T47D (cell line): ENCODE data around the gene TOB2.

Source experiments
- DNase-seq, 2 experiments: peaks; one replicate each; pipeline versions ENCODE4 v3.0.0 to v3.0.0-alpha.2; 2011 to 2012; ENCODE audit warnings: low read depth in 1 of 2, low spot score in 1 of 2
- JUND ChIP-seq: IDR thresholded peaks from 2 replicates; pipeline ENCODE4 v1.6.1; 2012; ENCODE audit warnings: low read depth
- in situ Hi-C: cut with HindIII; loops from 2 replicates; pipeline ENCODE4 v1.10.0; 2016; ENCODE audit warnings: low sequenced_read_pairs, low pct_unique_long_range_greater_than_20kb

The TOB2 gene, protein sequence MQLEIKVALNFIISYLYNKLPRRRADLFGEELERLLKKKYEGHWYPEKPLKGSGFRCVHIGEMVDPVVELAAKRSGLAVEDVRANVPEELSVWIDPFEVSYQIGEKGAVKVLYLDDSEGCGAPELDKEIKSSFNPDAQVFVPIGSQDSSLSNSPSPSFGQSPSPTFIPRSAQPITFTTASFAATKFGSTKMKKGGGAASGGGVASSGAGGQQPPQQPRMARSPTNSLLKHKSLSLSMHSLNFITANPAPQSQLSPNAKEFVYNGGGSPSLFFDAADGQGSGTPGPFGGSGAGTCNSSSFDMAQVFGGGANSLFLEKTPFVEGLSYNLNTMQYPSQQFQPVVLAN

GRCh38 chr22:41446639-41447434 lies at the start of gene TOB2:
TSS of gene TOB2 (minus strand) at chr22:41446801. CDS start at chr22:41437345, 9,456 bp downstream.
- in situ Hi-C loops = no loop called here
- TF ChIP-seq JUND = no peak
- DNase-seq = peak in 1 of 2 experiments; percentile 96

DNA sequence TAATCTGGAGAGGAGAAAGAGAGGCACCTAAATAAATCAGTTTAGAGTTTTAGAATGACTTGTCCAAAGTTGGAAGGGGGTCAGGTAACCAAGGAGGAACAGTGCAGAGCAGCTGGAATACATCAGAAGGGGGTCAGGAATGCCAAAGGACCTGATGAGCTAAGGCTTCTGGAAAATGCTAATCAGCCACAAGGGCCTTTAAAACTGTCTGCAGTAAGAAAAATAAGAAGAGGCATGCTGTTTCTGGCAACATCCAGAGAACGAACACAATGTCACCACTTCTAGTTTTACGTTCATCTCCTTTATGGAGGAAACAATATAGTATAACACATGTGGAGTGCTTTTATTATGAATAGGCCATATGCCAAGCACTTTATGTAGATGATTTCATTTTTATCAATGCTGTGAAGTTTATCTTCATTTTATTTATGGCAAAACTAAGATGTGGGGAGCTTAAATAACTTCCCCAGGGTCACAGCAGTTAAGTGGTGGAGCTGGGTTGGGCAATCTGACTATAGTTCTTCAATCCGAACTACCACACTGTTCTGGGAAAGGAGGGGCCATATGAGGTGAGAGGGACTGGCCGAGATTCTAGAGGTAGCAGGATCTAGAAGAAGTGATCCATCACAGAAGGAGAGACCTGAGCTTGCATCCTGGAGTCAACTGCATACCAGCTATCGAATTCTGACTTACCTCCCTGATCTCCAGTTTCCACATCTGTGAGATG lies 44.9 kb upstream of the TOB2 start:
- no peak for DNase-seq
- in situ Hi-C loops = no loop called here
- TF ChIP-seq JUND = no peak

DNA sequence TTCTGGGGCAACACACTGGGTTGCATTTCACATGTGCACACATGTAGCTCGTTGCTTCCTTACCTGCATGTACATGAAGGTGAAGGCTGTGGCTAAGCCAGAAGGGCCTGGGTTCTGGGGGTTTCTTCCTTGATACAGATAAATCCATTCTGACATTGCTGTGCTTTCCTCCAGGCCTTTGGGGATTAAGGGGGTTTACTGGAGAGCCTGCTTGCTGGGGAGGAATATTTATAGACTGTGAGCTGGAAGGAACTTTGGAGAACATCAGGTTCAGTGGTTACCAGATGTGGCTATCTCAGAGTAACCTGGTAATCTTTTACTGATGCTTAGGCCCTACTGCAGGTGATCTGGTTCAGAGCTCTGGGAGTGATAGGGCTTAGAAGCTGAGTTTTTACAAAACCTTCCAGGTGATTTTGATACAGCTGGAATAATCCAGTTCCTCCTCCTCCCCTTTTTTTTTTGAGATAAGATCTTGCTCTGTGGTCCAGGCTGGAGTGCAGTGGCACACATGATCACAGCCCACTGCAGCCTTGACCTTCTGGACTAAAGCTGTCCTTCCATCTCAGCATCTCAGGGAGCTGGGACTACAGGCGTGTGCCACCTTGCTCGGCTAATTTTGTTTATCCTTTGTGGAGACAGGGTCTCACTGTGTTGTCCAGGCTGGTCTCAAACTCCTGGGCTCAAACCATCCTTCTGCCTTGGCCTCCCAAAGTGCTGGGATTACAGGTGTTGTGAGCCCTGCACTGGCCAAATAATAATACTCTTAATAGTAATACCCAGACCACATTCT lies 42.2 kb upstream of the TOB2 start:
- TF ChIP-seq JUND = no peak
- DNase-seq = no peak
- in situ Hi-C loops = no loop called here

DNA sequence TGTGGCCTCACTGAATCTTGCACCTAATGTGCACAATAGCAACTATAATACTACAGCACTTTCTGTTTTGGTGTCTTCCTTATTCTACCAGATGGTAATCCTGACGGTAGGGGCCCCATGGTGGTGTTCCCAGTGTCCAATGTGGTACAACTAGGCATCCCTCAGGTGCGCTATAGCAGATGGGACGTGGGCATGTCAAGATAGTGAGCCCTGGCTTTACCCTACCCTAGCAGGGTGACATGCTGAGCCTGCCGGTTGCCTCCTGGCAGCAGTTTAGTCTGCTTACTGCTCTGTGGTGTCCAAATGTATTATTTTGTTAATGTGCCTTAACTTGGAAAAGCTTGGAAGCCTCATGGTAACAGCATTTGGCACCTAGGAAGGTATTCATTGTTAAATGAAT lies 41.5 kb upstream of the TOB2 start:
- DNase-seq = no peak
- TF ChIP-seq JUND = no peak
- in situ Hi-C loops = no loop called here

- DNase-seq = no peak
- TF ChIP-seq JUND = no peak
- in situ Hi-C loops = no loop called here
Measured at GRCh38 chr22:41487037-41487935, 40.7 kb upstream of the TOB2 start.

GRCh38 chr22:41485033-41485432 lies 38.4 kb upstream of the TOB2 start:
- in situ Hi-C loops = no loop called here
- no peak for TF ChIP-seq JUND
- DNase-seq = no peak

GRCh38 chr22:41482319-41482935 lies 35.8 kb upstream of the TOB2 start:
- DNase-seq = no peak
- no peak for TF ChIP-seq JUND
- in situ Hi-C loops = no loop called here

GRCh38 chr22:41481925-41482318 lies 35.3 kb upstream of the TOB2 start:
- no peak for TF ChIP-seq JUND
- in situ Hi-C loops = no loop called here

DNA sequence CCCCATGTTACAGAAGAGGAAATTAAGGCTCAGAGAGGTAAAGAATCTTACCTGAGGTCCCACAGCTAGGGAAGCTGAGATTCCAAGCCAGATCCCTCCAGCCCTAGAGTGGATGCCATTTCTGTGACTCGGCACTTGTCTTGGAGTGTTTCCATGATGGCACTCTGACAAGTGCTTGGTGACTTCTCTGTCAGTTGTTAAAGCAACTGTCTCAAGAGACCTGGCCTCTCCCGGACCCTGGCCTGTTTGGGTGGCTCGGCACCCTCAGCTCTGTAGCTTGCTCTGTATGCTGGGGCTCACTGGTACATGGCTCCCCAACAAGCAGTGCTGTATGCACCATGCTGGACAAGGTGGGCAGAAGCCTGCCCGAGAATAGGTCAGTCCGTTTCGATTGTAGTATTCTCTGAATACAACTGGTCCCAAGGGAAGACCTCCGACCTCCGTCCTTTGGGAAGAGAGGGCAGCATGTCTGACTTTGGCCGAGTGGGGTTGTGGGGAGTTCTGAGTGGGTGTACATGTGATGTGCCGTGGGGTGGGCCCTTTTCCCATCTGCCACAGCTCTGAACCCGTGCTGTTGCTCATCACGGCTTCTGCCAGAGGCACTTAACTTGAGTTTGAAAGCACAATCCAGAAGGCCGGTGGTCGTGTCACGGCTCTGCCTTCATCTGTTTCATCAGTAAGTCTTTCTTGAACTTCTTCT lies 34.7 kb upstream of the TOB2 start:
- no peak for TF ChIP-seq JUND
- DNase-seq = peak in 1 of 2 experiments; percentile 33
- in situ Hi-C loops = no loop called here

More at GRCh38 chr22:41481925-41482318, 35.3 kb upstream of the TOB2 start:
- no peak for DNase-seq

GRCh38 chr22:41480397-41480735 lies 33.8 kb upstream of the TOB2 start:
- no peak for DNase-seq
- in situ Hi-C loops = no loop called here
- no peak for TF ChIP-seq JUND
